H1 (cell line): ENCODE measurements around the gene IFT27.

Experiments
- CREB1 ChIP-seq: IDR thresholded peaks from 2 replicates; pipeline ENCODE4 v1.6.1; 2012; ENCODE audit warnings: inconsistent platforms
- GTF2F1 ChIP-seq: IDR thresholded peaks from 2 replicates; pipeline ENCODE4 v1.6.1; 2012; ENCODE audit warnings: low read depth, low read length, improper control_type of control experiment, borderline replicate concordance
- NANOG ChIP-seq: IDR thresholded peaks from 2 replicates; pipeline ENCODE4 v1.6.1; 2011; ENCODE audit warnings: low read length, low read depth, mild to moderate bottlenecking, inconsistent platforms; ENCODE audit not compliant: insufficient read depth, poor library complexity, severe bottlenecking
- POLR2AphosphoS5 ChIP-seq: IDR thresholded peaks from 2 replicates; pipeline ENCODE4 v1.6.1; 2011; ENCODE audit warnings: low read depth, low read length
- RXRA ChIP-seq: IDR thresholded peaks from 2 replicates; pipeline ENCODE4 v1.6.1; 2011; ENCODE audit warnings: low read depth, mild to moderate bottlenecking, low read length, moderate library complexity; ENCODE audit not compliant: insufficient read depth
- SP1 ChIP-seq: IDR thresholded peaks from 2 replicates; pipeline ENCODE4 v1.6.1; 2011; ENCODE audit warnings: low read depth, low read length
- TAF1 ChIP-seq: IDR thresholded peaks from 2 replicates; pipeline ENCODE4 v1.6.1; 2011; ENCODE audit warnings: mild to moderate bottlenecking, low read depth, low read length
- TBP ChIP-seq: IDR thresholded peaks from 2 replicates; pipeline ENCODE4 v1.6.1; 2011; ENCODE audit warnings: low read depth, low read length, improper control_type of control experiment
- TCF12 ChIP-seq: IDR thresholded peaks from 2 replicates; pipeline ENCODE4 v1.6.1; 2011; ENCODE audit warnings: low read depth, mild to moderate bottlenecking, low read length
- TEAD4 ChIP-seq: IDR thresholded peaks from 2 replicates; pipeline ENCODE4 v1.6.1; 2012; ENCODE audit warnings: low read depth, low read length, inconsistent platforms, mixed read lengths
- TF ChIP-seq, protein P1 (sequence below), 3 experiments: IDR thresholded peaks; 1 replicate in 2 of 3; 2 replicates in 1 of 3; pipeline versions ENCODE4 v1.5.1 to v1.6.1; 2011; ENCODE audit warnings: low read length in 3 of 3, mild to moderate bottlenecking in 3 of 3, inconsistent platforms in 2 of 3, low read depth in 1 of 3, moderate library complexity in 1 of 3; ENCODE audit not compliant: insufficient read depth in 1 of 3; ENCODE audit errors: control extremely low read depth in 1 of 3

DNA sequence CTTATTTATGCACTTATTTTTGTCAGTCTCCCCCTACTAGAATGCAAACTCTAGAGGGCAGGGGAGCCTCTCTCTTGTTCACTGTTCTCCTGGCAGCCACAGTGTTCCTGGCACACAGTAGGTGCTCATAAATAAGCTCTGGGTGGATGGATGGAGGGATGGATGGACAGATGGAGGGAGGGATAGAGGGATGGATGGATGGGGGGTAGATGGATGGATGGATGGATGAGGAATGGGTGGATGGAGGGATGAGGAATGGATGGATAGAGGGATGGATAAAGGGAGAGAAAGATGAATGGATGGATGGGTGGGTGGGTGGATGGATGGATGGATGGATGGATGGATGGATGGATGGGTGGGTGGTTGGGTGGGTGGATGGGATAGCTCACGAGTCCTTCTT lies 27.4 kb upstream of the IFT27 start:
- TF ChIP-seq TCF12 = no peak
- no peak for TF ChIP-seq CREB1
- no peak for TF ChIP-seq RXRA
- TF ChIP-seq POLR2AphosphoS5 = no peak
- TF ChIP-seq TEAD4 = no peak
- TF ChIP-seq GTF2F1 = no peak
- TF ChIP-seq, protein P1, sequence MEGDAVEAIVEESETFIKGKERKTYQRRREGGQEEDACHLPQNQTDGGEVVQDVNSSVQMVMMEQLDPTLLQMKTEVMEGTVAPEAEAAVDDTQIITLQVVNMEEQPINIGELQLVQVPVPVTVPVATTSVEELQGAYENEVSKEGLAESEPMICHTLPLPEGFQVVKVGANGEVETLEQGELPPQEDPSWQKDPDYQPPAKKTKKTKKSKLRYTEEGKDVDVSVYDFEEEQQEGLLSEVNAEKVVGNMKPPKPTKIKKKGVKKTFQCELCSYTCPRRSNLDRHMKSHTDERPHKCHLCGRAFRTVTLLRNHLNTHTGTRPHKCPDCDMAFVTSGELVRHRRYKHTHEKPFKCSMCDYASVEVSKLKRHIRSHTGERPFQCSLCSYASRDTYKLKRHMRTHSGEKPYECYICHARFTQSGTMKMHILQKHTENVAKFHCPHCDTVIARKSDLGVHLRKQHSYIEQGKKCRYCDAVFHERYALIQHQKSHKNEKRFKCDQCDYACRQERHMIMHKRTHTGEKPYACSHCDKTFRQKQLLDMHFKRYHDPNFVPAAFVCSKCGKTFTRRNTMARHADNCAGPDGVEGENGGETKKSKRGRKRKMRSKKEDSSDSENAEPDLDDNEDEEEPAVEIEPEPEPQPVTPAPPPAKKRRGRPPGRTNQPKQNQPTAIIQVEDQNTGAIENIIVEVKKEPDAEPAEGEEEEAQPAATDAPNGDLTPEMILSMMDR (IDR thresholded peaks at IDR 0.05; ENCODE audit: control extremely low read depth in 1 of 3, insufficient read depth in 1 of 3, low read depth in 1 of 3, low read length in 3 of 3) = no peak
- TF ChIP-seq NANOG = no peak
- no peak for TF ChIP-seq TBP
- TF ChIP-seq TAF1 = no peak
- TF ChIP-seq SP1 = no peak
